GM10248 (cell line): ENCODE results near the gene DSCAML1.

Experiments
- CTCF ChIA-PET: fragments of 300-600 bp; sonication (Branson Sonifier 250); formaldehyde crosslinking; extraction: SDS; loops from one replicate; lab custom pipeline; 2021; ENCODE audit warnings: antibody characterized with exemption; lab: Yijun Ruan, JAX
- POLR2A ChIA-PET: fragments of 350-650 bp; sonication (Branson Sonifier 250); formaldehyde crosslinking; extraction: SDS; loops from one replicate; lab custom pipeline; 2020; ENCODE audit warnings: antibody characterized with exemption; lab: Yijun Ruan, JAX
- DNase-seq: peaks from one replicate; pipeline ENCODE4 v3.0.0; 2012; ENCODE audit errors: extremely low spot score
- CTCF ChIP-seq: IDR thresholded peaks from 2 replicates; pipeline ENCODE4 v1.5.1; 2012; ENCODE audit warnings: mild to moderate bottlenecking, low read depth; ENCODE audit errors: extremely low read depth, missing control alignments, control extremely low read depth

DSCAML1 gene

DNA sequence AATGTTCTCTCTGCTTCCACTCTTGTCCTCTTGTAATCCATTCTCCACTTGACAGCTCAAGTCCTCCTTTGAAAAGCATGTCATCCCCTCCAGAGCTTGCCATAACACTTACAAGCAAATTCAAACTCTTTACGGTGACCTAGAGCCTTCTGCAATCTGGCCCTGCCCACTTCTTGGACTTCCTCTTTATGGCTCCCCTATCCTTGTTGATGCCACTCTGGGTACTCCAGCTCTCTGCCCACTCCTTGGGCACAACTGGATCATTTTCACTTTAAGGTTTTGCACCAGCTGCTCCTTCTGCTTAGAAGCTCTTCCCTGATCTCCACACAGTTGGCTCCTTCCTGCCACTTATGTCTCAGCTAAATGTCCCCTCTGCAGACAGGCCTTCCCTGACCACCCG, 217.9 kb downstream of the DSCAML1 start:
- ChIA-PET POLR2A (no interaction called here), CTCF (interaction anchor here (1.3 kb wide), 1 partner anchor 8 kb away, joined by 4 read pairs; no protein-coding TSS in a partner anchor)
- TF ChIP-seq CTCF: no peak
- no peak for DNase-seq

DNA sequence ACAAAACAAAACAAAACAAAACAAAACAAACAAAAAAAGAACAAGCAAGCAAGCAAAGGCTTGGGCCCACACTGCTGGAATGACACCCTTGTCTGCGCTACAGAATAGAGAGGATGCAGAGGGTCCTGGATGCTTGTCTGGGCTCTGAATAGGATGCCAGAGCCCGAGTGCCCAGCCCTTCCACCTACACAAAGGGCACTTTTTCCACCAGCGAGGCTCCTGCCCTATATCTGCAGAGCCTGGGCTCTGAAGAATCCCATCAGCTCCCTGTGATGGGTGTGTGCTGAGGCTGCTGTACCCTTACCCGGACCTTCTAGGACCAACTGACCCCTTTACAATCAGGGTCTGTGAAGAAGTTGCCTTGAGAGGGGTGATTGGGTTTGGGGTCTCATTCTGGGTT, 221.2 kb downstream of the DSCAML1 start:
- CTCF ChIA-PET: interaction anchor here (1.3 kb wide), 1 partner anchor 11 kb away, joined by 3 read pairs; no protein-coding TSS in a partner anchor
- POLR2A ChIA-PET: no interaction called here
- DNase-seq: no peak
- no peak for TF ChIP-seq CTCF

DNA sequence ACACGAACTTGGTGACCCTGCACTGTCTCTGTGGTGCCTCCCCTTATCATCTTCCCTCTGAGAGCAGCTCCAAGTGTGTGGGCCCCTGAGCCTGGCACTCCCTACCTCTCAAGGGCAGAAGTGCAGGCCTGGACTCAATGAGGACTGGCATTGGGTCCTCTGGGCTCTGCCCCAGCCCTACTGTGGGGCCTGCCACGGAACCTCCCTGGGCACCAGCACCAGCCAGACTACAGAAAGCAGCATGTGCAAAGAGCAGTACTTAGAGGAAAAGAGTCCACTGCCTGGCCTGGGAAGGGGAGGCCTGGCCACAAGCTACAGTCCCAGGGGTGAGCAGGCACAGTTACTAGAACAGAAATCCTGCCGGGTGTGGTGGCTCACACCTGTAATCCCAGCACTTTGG, 222.5 kb downstream of the DSCAML1 start:
- DNase-seq: no peak
- POLR2A ChIA-PET: no interaction called here
- CTCF ChIA-PET: no interaction called here
- TF ChIP-seq CTCF: no peak

- no peak for DNase-seq
- no peak for TF ChIP-seq CTCF
- ChIA-PET POLR2A (no interaction called here), CTCF (interaction anchor here (0.9 to 2.3 kb wide), 2 partner anchors 27 to 147 kb away, joined by 4 to 5 read pairs; no protein-coding TSS in a partner anchor)
Measured at GRCh38 chr11:117573326-117573725, 223.7 kb downstream of the DSCAML1 start.

DNA sequence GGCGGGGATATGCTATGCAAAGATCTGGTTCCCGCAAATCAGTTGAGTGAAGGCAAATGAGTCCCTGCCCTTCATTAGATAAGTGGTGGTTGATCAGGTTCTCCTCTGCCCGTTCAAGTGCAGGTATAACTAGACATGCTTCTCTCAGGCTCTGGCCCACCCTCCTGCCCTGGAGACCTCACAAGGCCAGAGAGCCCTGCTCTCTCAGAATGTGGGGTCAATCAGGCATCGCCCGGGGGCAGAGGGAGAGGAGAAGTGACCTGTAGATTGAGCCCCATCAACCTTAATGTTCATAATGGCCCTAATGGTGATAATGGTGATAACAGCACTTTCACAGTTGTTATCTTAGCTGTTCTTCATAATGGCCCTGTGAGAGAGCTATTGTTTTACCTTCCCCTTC, 224.3 kb downstream of the DSCAML1 start:
- ChIA-PET CTCF (interaction anchor here (0.9 to 2.3 kb wide), 2 partner anchors 26 to 146 kb away, joined by 4 to 5 read pairs; no protein-coding TSS in a partner anchor), POLR2A (no interaction called here)
- DNase-seq: no peak
- no peak for TF ChIP-seq CTCF

GRCh38 chr11:117572129-117572528, 224.9 kb downstream of the DSCAML1 start:
- no peak for TF ChIP-seq CTCF
- no peak for DNase-seq
- ChIA-PET CTCF (interaction anchor here (2.3 kb wide), 1 partner anchor 146 kb away, joined by 5 read pairs; no protein-coding TSS in a partner anchor), POLR2A (no interaction called here)

DNA sequence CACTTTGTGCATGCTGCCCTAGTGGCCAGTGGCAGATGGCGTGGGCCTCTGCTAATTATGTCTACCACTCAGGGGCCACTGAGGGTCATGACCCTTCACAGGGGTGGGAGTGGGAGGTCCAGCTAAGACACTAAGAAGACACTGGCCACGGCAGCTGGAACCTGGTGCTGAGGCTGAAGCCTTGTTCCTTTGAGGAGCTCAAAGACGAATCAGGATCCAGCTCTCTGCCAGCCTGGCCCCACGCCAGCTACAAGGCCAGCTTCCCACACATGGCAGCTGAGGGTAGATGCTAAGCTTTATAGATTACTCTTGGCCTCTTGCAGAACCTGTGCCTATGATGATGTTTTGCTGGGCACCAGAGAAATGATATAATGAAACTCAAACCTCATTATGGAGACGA, 226.3 kb downstream of the DSCAML1 start:
- POLR2A ChIA-PET: no interaction called here
- CTCF ChIA-PET: interaction anchor here (1.7 kb wide), 1 partner anchor 9 kb away, joined by 4 read pairs; no protein-coding TSS in a partner anchor
- no peak for TF ChIP-seq CTCF
- no peak for DNase-seq
